ENCODE measurements around the gene CCS.

GRCh38 chr11:66600631-66601233 is 7.7 kb downstream of the CCS start:
- TF ChIP-seq CTCF (conservative IDR thresholded peaks at IDR 0.05; ENCODE audit: low read depth, low read length) (no peak), POLR2A (IDR thresholded peaks at IDR 0.05; ENCODE audit: low read depth, low read length) (no peak), CEBPB (IDR thresholded peaks at IDR 0.05; ENCODE audit: low read depth, low read length) (no peak)

All from IMR-90 (cell line).